K562 (cell line): ENCODE results near the gene DMD. TPM values are rescaled to one million over a fixed set of nuclear protein-coding genes. Genes with fewer than 3 reads are reported as not detected.

Experiments
- BRD4 ChIP-seq: fragments of 200-600 bp; sonication (generic); IDR thresholded peaks from 2 replicates; pipeline ENCODE4 v1.6.1; 2017; ENCODE audit warnings: inconsistent platforms
- CBFA2T3 ChIP-seq: fragments of 450-650 bp; IDR thresholded peaks from 2 replicates; pipeline ENCODE4 v1.6.1; 2017
- FOXA3 ChIP-seq, 2 experiments: fragments of 450-650 bp in 1 of 2; sonication (generic) in 1 of 2; formaldehyde crosslinking; IDR thresholded peaks in 1 of 2; conservative IDR thresholded peaks in 1 of 2; 2 replicates each; pipeline versions ENCODE4 v1.4.0 to v1.8.0; 2020 to 2022; ENCODE audit warnings: mild to moderate bottlenecking in 2 of 2, missing genetic modification reagents in 1 of 2
- FUS ChIP-seq: fragments of 200-400 bp; formaldehyde crosslinking; optimal IDR thresholded peaks from 2 replicates; pipeline ENCODE3; 2017; ENCODE audit warnings: low read depth, low read length
- MCM2 ChIP-seq: fragments of 450-650 bp; IDR thresholded peaks from 2 replicates; pipeline ENCODE4 v1.6.1; 2017; ENCODE audit warnings: low read depth, mild to moderate bottlenecking
- MEIS2 ChIP-seq: fragments of 450-650 bp; IDR thresholded peaks from 2 replicates; pipeline ENCODE4 v1.6.1; 2014; ENCODE audit warnings: mild to moderate bottlenecking; ENCODE audit not compliant: partially characterized antibody
- NCOR1 ChIP-seq: fragments of 450-650 bp; IDR thresholded peaks from 2 replicates; pipeline ENCODE4 v1.6.1; 2016; ENCODE audit warnings: mild to moderate bottlenecking, moderate library complexity
- SNIP1 ChIP-seq: fragments of 450-650 bp; IDR thresholded peaks from 2 replicates; pipeline ENCODE4 v1.7.1; 2017; ENCODE audit warnings: low read depth, mild to moderate bottlenecking
- TAL1 ChIP-seq: fragments of 450-650 bp; IDR thresholded peaks from 2 replicates; pipeline ENCODE4 v1.6.1; 2016; ENCODE audit warnings: mild to moderate bottlenecking
- TARDBP ChIP-seq: fragments of 450-650 bp; IDR thresholded peaks from 2 replicates; pipeline ENCODE4 v1.6.1; 2016
- YY1 ChIP-seq, 3 experiments: IDR thresholded peaks; 2 replicates each; pipeline ENCODE4 v1.6.1; 2011; ENCODE audit warnings: low read length in 2 of 3, mild to moderate bottlenecking in 2 of 3, moderate library complexity in 2 of 3, borderline replicate concordance in 1 of 3, control low read depth in 1 of 3, low read depth in 1 of 3; ENCODE audit not compliant: insufficient read depth in 3 of 3, insufficient replicate concordance in 2 of 3, control insufficient read depth in 1 of 3, insufficient read length in 1 of 3; ENCODE audit errors: extremely low read depth in 1 of 3
- ZBTB7A ChIP-seq: IDR thresholded peaks from 2 replicates; pipeline ENCODE4 v1.6.1; 2011; ENCODE audit warnings: low read depth, mild to moderate bottlenecking, low read length, moderate library complexity, borderline replicate concordance; ENCODE audit not compliant: control insufficient read depth
- ZNF24 ChIP-seq: fragments of 450-650 bp; IDR thresholded peaks from 2 replicates; pipeline ENCODE4 v1.6.1; 2016
- ZNF263 ChIP-seq: sonication (generic); formaldehyde crosslinking; IDR thresholded peaks from 2 replicates; pipeline ENCODE4 v1.8.0; 2022; ENCODE audit warnings: mild to moderate bottlenecking, missing genetic modification reagents, borderline replicate concordance
- ZNF384 ChIP-seq: IDR thresholded peaks from 2 replicates; pipeline ENCODE4 v1.6.1; 2012; ENCODE audit warnings: low read depth, low read length, improper control_type of control experiment
- polyA plus RNA-seq, 8 experiments: library from polyadenylated mRNA; depleted of rRNA in 4 of 8; stranded (reverse) in 5 of 8; unstranded in 3 of 8; fragments of >200 nt; fragmentation: Nextera tagmentation in 2 of 8; fragmentation: Illumina TruSeq in 1 of 8; extraction: Ambion mirVana in 2 of 8; extraction: Trizol in 1 of 8; gene quantifications; 2 replicates each; pipeline versions ENCODE4 v1.2.1 to v1.2.3, GENCODE V29; 2011 to 2014; ENCODE audit warnings: inconsistent platforms in 1 of 8, missing spikeins in 1 of 8
- total RNA-seq, 7 experiments: library from RNA; depleted of rRNA in 6 of 7; stranded (reverse); fragments of >200 nt in 6 of 7; fragmentation: Illumina TruSeq in 2 of 7; extraction: Trizol in 2 of 7; gene quantifications; 2 replicates each; pipeline versions ENCODE4 v1.2.1 to v1.2.3, GENCODE V29; 2011 to 2021; ENCODE audit warnings: low replicate concordance in 1 of 7
- TF ChIP-seq, protein P1 (sequence below): fragments of 450-650 bp; IDR thresholded peaks from 2 replicates; pipeline ENCODE4 v1.6.1; 2016; ENCODE audit warnings: mild to moderate bottlenecking, moderate library complexity
- TF ChIP-seq, protein P2 (sequence below): fragments of 250-450 bp; sonication (Bioruptor Pico); IDR thresholded peaks from 2 replicates; pipeline ENCODE4 v1.5.0; 2022; ENCODE audit warnings: mild to moderate bottlenecking

The DMD gene
- total and polyA plus RNA-seq, 9 of the 15 experiments (the other 6 are each of a cell fraction or from before 2014, with no cell fraction given), result 3.8 to 20.4 (median 11.4) TPM

- TF ChIP-seq, protein P1, sequence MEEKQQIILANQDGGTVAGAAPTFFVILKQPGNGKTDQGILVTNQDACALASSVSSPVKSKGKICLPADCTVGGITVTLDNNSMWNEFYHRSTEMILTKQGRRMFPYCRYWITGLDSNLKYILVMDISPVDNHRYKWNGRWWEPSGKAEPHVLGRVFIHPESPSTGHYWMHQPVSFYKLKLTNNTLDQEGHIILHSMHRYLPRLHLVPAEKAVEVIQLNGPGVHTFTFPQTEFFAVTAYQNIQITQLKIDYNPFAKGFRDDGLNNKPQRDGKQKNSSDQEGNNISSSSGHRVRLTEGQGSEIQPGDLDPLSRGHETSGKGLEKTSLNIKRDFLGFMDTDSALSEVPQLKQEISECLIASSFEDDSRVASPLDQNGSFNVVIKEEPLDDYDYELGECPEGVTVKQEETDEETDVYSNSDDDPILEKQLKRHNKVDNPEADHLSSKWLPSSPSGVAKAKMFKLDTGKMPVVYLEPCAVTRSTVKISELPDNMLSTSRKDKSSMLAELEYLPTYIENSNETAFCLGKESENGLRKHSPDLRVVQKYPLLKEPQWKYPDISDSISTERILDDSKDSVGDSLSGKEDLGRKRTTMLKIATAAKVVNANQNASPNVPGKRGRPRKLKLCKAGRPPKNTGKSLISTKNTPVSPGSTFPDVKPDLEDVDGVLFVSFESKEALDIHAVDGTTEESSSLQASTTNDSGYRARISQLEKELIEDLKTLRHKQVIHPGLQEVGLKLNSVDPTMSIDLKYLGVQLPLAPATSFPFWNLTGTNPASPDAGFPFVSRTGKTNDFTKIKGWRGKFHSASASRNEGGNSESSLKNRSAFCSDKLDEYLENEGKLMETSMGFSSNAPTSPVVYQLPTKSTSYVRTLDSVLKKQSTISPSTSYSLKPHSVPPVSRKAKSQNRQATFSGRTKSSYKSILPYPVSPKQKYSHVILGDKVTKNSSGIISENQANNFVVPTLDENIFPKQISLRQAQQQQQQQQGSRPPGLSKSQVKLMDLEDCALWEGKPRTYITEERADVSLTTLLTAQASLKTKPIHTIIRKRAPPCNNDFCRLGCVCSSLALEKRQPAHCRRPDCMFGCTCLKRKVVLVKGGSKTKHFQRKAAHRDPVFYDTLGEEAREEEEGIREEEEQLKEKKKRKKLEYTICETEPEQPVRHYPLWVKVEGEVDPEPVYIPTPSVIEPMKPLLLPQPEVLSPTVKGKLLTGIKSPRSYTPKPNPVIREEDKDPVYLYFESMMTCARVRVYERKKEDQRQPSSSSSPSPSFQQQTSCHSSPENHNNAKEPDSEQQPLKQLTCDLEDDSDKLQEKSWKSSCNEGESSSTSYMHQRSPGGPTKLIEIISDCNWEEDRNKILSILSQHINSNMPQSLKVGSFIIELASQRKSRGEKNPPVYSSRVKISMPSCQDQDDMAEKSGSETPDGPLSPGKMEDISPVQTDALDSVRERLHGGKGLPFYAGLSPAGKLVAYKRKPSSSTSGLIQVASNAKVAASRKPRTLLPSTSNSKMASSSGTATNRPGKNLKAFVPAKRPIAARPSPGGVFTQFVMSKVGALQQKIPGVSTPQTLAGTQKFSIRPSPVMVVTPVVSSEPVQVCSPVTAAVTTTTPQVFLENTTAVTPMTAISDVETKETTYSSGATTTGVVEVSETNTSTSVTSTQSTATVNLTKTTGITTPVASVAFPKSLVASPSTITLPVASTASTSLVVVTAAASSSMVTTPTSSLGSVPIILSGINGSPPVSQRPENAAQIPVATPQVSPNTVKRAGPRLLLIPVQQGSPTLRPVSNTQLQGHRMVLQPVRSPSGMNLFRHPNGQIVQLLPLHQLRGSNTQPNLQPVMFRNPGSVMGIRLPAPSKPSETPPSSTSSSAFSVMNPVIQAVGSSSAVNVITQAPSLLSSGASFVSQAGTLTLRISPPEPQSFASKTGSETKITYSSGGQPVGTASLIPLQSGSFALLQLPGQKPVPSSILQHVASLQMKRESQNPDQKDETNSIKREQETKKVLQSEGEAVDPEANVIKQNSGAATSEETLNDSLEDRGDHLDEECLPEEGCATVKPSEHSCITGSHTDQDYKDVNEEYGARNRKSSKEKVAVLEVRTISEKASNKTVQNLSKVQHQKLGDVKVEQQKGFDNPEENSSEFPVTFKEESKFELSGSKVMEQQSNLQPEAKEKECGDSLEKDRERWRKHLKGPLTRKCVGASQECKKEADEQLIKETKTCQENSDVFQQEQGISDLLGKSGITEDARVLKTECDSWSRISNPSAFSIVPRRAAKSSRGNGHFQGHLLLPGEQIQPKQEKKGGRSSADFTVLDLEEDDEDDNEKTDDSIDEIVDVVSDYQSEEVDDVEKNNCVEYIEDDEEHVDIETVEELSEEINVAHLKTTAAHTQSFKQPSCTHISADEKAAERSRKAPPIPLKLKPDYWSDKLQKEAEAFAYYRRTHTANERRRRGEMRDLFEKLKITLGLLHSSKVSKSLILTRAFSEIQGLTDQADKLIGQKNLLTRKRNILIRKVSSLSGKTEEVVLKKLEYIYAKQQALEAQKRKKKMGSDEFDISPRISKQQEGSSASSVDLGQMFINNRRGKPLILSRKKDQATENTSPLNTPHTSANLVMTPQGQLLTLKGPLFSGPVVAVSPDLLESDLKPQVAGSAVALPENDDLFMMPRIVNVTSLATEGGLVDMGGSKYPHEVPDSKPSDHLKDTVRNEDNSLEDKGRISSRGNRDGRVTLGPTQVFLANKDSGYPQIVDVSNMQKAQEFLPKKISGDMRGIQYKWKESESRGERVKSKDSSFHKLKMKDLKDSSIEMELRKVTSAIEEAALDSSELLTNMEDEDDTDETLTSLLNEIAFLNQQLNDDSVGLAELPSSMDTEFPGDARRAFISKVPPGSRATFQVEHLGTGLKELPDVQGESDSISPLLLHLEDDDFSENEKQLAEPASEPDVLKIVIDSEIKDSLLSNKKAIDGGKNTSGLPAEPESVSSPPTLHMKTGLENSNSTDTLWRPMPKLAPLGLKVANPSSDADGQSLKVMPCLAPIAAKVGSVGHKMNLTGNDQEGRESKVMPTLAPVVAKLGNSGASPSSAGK, result no peak
- TF ChIP-seq CBFA2T3 (peak; percentile 59), ZNF24 (no peak), ZNF263 (CRISPR knock-in tag) (no peak), ZNF384 (no peak), MCM2 (no peak), YY1 (IDR thresholded peaks at IDR 0.05; ENCODE audit: borderline replicate concordance in 1 of 3, control insufficient read depth in 1 of 3, extremely low read depth in 1 of 3, insufficient read depth in 3 of 3, insufficient read length in 1 of 3, insufficient replicate concordance in 2 of 3, low read depth in 1 of 3, low read length in 2 of 3) (no peak), FOXA3 (CRISPR knock-in tag; conservative IDR thresholded peaks at IDR 0.05 in 1 of 2, IDR thresholded peaks at IDR 0.05 in 1 of 2) (peak in 1 of 2 experiments; percentile 53; a peak in 2 of 4 replicates), TARDBP (no peak), FUS (no peak), ZBTB7A (no peak), TAL1 (0 out of 2 replicates have a peak, but pooled peaks have one; percentile 34), MEIS2 (peak; percentile 62), BRD4 (no peak), SNIP1 (no peak), NCOR1 (no peak)
- TF ChIP-seq, protein P2, sequence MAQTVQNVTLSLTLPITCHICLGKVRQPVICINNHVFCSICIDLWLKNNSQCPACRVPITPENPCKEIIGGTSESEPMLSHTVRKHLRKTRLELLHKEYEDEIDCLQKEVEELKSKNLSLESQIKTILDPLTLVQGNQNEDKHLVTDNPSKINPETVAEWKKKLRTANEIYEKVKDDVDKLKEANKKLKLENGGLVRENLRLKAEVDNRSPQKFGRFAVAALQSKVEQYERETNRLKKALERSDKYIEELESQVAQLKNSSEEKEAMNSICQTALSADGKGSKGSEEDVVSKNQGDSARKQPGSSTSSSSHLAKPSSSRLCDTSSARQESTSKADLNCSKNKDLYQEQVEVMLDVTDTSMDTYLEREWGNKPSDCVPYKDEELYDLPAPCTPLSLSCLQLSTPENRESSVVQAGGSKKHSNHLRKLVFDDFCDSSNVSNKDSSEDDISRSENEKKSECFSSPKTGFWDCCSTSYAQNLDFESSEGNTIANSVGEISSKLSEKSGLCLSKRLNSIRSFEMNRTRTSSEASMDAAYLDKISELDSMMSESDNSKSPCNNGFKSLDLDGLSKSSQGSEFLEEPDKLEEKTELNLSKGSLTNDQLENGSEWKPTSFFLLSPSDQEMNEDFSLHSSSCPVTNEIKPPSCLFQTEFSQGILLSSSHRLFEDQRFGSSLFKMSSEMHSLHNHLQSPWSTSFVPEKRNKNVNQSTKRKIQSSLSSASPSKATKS, result no peak
Measured at GRCh38 chrX:31870267-31870666, 1341.1 kb downstream of the DMD start (continued).
